ENCODE measurements around the gene CCDC24.

CCDC24 gene

GRCh38 chr1:43963006-43963405 is 28.4 kb upstream of the CCDC24 start:
- in situ Hi-C loops (cut with MboI; ENCODE audit: low sequenced_read_pairs) = no loop called here

- in situ Hi-C loops (cut with MboI; ENCODE audit: low sequenced_read_pairs) = no loop called here
Measured at GRCh38 chr1:43963890-43964289, 27.5 kb upstream of the CCDC24 start.

- in situ Hi-C loops (cut with MboI; ENCODE audit: low sequenced_read_pairs) = no loop called here
Measured at GRCh38 chr1:43965316-43965715, 26.1 kb upstream of the CCDC24 start.

GRCh38 chr1:43968348-43968948 is 23.0 kb upstream of the CCDC24 start:
- in situ Hi-C loops (cut with MboI; ENCODE audit: low sequenced_read_pairs) = no loop called here

- in situ Hi-C loops (cut with MboI; ENCODE audit: low sequenced_read_pairs) = no loop called here
Measured at GRCh38 chr1:43969416-43969745, 22.0 kb upstream of the CCDC24 start.

- in situ Hi-C loops (cut with MboI; ENCODE audit: low sequenced_read_pairs) = no loop called here
Measured at GRCh38 chr1:43969746-43970466, 21.5 kb upstream of the CCDC24 start, which contains the start of gene DPH2. DPH2 (plus strand) TSS chr1:43970010; CDS start chr1:43970176, 166 bp downstream.

- in situ Hi-C loops (cut with MboI; ENCODE audit: low sequenced_read_pairs) = no loop called here
Measured at GRCh38 chr1:43970502-43970901, 20.9 kb upstream of the CCDC24 start.

- in situ Hi-C loops (cut with MboI; ENCODE audit: low sequenced_read_pairs) = no loop called here
Measured at GRCh38 chr1:43970911-43971310, 20.5 kb upstream of the CCDC24 start.

- in situ Hi-C loops (cut with MboI; ENCODE audit: low sequenced_read_pairs) = no loop called here
Measured at GRCh38 chr1:43971336-43971980, 19.9 kb upstream of the CCDC24 start.

- in situ Hi-C loops (cut with MboI; ENCODE audit: low sequenced_read_pairs) = no loop called here
Measured at GRCh38 chr1:43973981-43974442, 17.4 kb upstream of the CCDC24 start.

- in situ Hi-C loops (cut with MboI; ENCODE audit: low sequenced_read_pairs) = no loop called here
Measured at GRCh38 chr1:43974443-43975248, 16.8 kb upstream of the CCDC24 start, which contains the start of gene ATP6V0B. ATP6V0B (plus strand) TSS chr1:43974960; CDS start chr1:43975041, 81 bp downstream.

GRCh38 chr1:43975249-43975961 is 16.0 kb upstream of the CCDC24 start:
- in situ Hi-C loops (cut with MboI; ENCODE audit: low sequenced_read_pairs) = no loop called here

- in situ Hi-C loops (cut with MboI; ENCODE audit: low sequenced_read_pairs) = no loop called here
Measured at GRCh38 chr1:43976045-43976444, 15.4 kb upstream of the CCDC24 start.

GRCh38 chr1:43976890-43977289 is 14.5 kb upstream of the CCDC24 start:
- in situ Hi-C loops (cut with MboI; ENCODE audit: low sequenced_read_pairs) = no loop called here

- in situ Hi-C loops (cut with MboI; ENCODE audit: low sequenced_read_pairs) = no loop called here
Measured at GRCh38 chr1:43977376-43978263, 13.8 kb upstream of the CCDC24 start.

- in situ Hi-C loops (cut with MboI; ENCODE audit: low sequenced_read_pairs) = no loop called here
Measured at GRCh38 chr1:43978264-43978550, 13.2 kb upstream of the CCDC24 start.

GRCh38 chr1:43978551-43979260 is 12.7 kb upstream of the CCDC24 start, which contains the start of gene B4GALT2:
B4GALT2 (plus strand) TSS chr1:43979210; CDS start chr1:43981161, 1,951 bp downstream.
- in situ Hi-C loops (cut with MboI; ENCODE audit: low sequenced_read_pairs) = no loop called here

- in situ Hi-C loops (cut with MboI; ENCODE audit: low sequenced_read_pairs) = no loop called here
Measured at GRCh38 chr1:43979261-43979527, 12.2 kb upstream of the CCDC24 start.

- in situ Hi-C loops (cut with MboI; ENCODE audit: low sequenced_read_pairs) = no loop called here
Measured at GRCh38 chr1:43979528-43980254, 11.7 kb upstream of the CCDC24 start.
